H9 (cell line): ENCODE results near the gene FBXL7. TPM values are rescaled to one million over a fixed set of nuclear protein-coding genes. Genes with fewer than 3 reads are reported as not detected.

ENCODE experiments used
- DNase-seq: peaks from one replicate; pipeline ENCODE4 v3.0.0-alpha.2; 2017
- H2AFZ ChIP-seq: one replicate; pipeline ENCODE4 v1.6.1; 2013; ENCODE audit warnings: mild to moderate bottlenecking, low read length, control low read depth, moderate library complexity
- H2AK5ac ChIP-seq: 2 replicates; pipeline ENCODE4 v1.6.1; 2013; ENCODE audit warnings: low read length, control low read depth, mixed read lengths; ENCODE audit not compliant: insufficient read length
- H2BK120ac ChIP-seq: one replicate; pipeline ENCODE4 v1.6.1; 2013; ENCODE audit warnings: low read depth, mild to moderate bottlenecking, low read length, control low read depth, inconsistent platforms; ENCODE audit not compliant: poor library complexity, severe bottlenecking
- H2BK12ac ChIP-seq: 2 replicates; pipeline ENCODE4 v1.6.1; 2013; ENCODE audit warnings: low read length, control low read depth, mixed read lengths, low read depth; ENCODE audit not compliant: insufficient read length
- H2BK15ac ChIP-seq: 2 replicates; pipeline ENCODE4 v1.6.1; 2013; ENCODE audit warnings: low read depth, low read length, control low read depth
- H2BK20ac ChIP-seq: one replicate; pipeline ENCODE4 v1.6.1; 2013; ENCODE audit warnings: low read depth, mild to moderate bottlenecking, low read length, control low read depth, inconsistent platforms; ENCODE audit not compliant: poor library complexity, severe bottlenecking
- H2BK5ac ChIP-seq: 2 replicates; pipeline ENCODE4 v1.6.1; 2013; ENCODE audit warnings: low read length, control low read depth, mixed read lengths; ENCODE audit not compliant: insufficient read length
- H3K14ac ChIP-seq: 2 replicates; pipeline ENCODE4 v1.6.1; 2013; ENCODE audit warnings: low read length, control low read depth; ENCODE audit not compliant: insufficient read depth
- H3K18ac ChIP-seq: 2 replicates; pipeline ENCODE4 v1.6.1; 2013; ENCODE audit warnings: low read depth, mild to moderate bottlenecking, mixed read lengths, low read length, control low read depth; ENCODE audit not compliant: insufficient read length
- H3K23ac ChIP-seq: 2 replicates; pipeline ENCODE4 v1.6.1; 2013; ENCODE audit warnings: low read length, control low read depth, mixed read lengths, low read depth; ENCODE audit not compliant: insufficient read length
- H3K23me2 ChIP-seq: 2 replicates; pipeline ENCODE4 v1.6.1; 2013; ENCODE audit warnings: low read depth, mild to moderate bottlenecking, mixed read lengths, low read length, control low read depth; ENCODE audit not compliant: insufficient read length, poor library complexity, severe bottlenecking
- H3K27ac ChIP-seq: 2 replicates; pipeline ENCODE4 v1.5.1; 2013; ENCODE audit warnings: low read length, control low read depth, mixed read lengths, low read depth; ENCODE audit not compliant: insufficient read length
- H3K27me3 ChIP-seq: 2 replicates; pipeline ENCODE4 v1.6.1; 2013; ENCODE audit warnings: low read length, control low read depth, inconsistent platforms; ENCODE audit not compliant: insufficient read depth
- H3K4ac ChIP-seq: 2 replicates; pipeline ENCODE4 v1.6.1; 2013; ENCODE audit warnings: low read depth, mild to moderate bottlenecking, control low read depth, inconsistent platforms, low read length, moderate library complexity
- H3K4me1 ChIP-seq: 2 replicates; pipeline ENCODE4 v1.6.1; 2013; ENCODE audit warnings: low read length, control low read depth, inconsistent platforms; ENCODE audit not compliant: insufficient read depth
- H3K4me2 ChIP-seq: 2 replicates; pipeline ENCODE4 v1.6.1; 2013; ENCODE audit warnings: low read length, control low read depth, mixed read lengths; ENCODE audit not compliant: insufficient read length, insufficient read depth
- H3K56ac ChIP-seq: 2 replicates; pipeline ENCODE4 v1.6.1; 2013; ENCODE audit warnings: low read depth, mild to moderate bottlenecking, mixed read lengths, low read length, control low read depth; ENCODE audit not compliant: insufficient read length
- H3K79me1 ChIP-seq: 2 replicates; pipeline ENCODE4 v1.6.1; 2013; ENCODE audit warnings: low read depth, mild to moderate bottlenecking, moderate library complexity, low read length, control low read depth, inconsistent platforms; ENCODE audit not compliant: insufficient read depth, poor library complexity, severe bottlenecking
- H3K79me2 ChIP-seq: 2 replicates; pipeline ENCODE4 v1.6.1; 2013; ENCODE audit warnings: low read length, control low read depth, inconsistent platforms; ENCODE audit not compliant: insufficient read depth
- H3K9ac ChIP-seq: 2 replicates; pipeline ENCODE4 v1.6.1; 2013; ENCODE audit warnings: low read length, control low read depth, mixed read lengths; ENCODE audit not compliant: insufficient read length; ENCODE audit errors: extremely low read depth
- H3K9me3 ChIP-seq: one replicate; pipeline ENCODE4 v1.6.1; 2013; ENCODE audit warnings: low read depth, low read length, inconsistent platforms; ENCODE audit not compliant: control insufficient read depth
- H3T11ph ChIP-seq: one replicate; pipeline ENCODE4 v1.6.1; 2013; ENCODE audit warnings: mild to moderate bottlenecking, low read length, control low read depth, inconsistent platforms
- H4K20me1 ChIP-seq: one replicate; pipeline ENCODE4 v1.6.1; 2013; ENCODE audit not compliant: control insufficient read depth, insufficient read length, insufficient read depth
- H4K5ac ChIP-seq: 2 replicates; pipeline ENCODE4 v1.6.1; 2013; ENCODE audit warnings: low read depth, mild to moderate bottlenecking, mixed read lengths, low read length, control low read depth; ENCODE audit not compliant: insufficient read length
- H4K8ac ChIP-seq: replicated peaks from 2 replicates; pipeline ENCODE4 v1.6.1; 2013; ENCODE audit warnings: low read length, control low read depth, mixed read lengths, low read depth; ENCODE audit not compliant: insufficient read length
- H4K91ac ChIP-seq: 2 replicates; pipeline ENCODE4 v1.6.1; 2013; ENCODE audit warnings: low read depth, mild to moderate bottlenecking, moderate library complexity, mixed read lengths, low read length, control low read depth; ENCODE audit not compliant: insufficient read length
- H3K27ac Mint-ChIP-seq, 3 experiments: 2 replicates in 2 of 3; 3 replicates in 1 of 3; pipeline ENCODE4 v1.8.0; 2020 to 2021; ENCODE audit warnings: mixed read lengths in 3 of 3, mild to moderate bottlenecking in 1 of 3, moderate library complexity in 1 of 3
- H3K27me3 Mint-ChIP-seq: 2 replicates; pipeline ENCODE4 v1.8.0; 2021; ENCODE audit warnings: low read depth, mild to moderate bottlenecking, moderate library complexity, mixed read lengths
- H3K36me3 Mint-ChIP-seq, 3 experiments: 2 replicates in 2 of 3; 3 replicates in 1 of 3; pipeline ENCODE4 v1.8.0; 2020 to 2021; ENCODE audit warnings: low read depth in 3 of 3, mixed read lengths in 3 of 3; ENCODE audit not compliant: insufficient read depth in 1 of 3
- H3K4me1 Mint-ChIP-seq, 2 experiments: 2 replicates each; pipeline ENCODE4 v1.8.0; 2020; ENCODE audit warnings: mixed read lengths in 2 of 2
- H3K4me3 Mint-ChIP-seq, 2 experiments: 2 replicates in 1 of 2; 3 replicates in 1 of 2; pipeline ENCODE4 v1.8.0; 2020 to 2021; ENCODE audit warnings: mild to moderate bottlenecking in 2 of 2, mixed read lengths in 2 of 2, moderate library complexity in 1 of 2
- H3K9me3 Mint-ChIP-seq, 2 experiments: 2 replicates in 1 of 2; 3 replicates in 1 of 2; pipeline ENCODE4 v1.8.0; 2020; ENCODE audit warnings: mild to moderate bottlenecking in 2 of 2, mixed read lengths in 2 of 2, moderate library complexity in 1 of 2
- WGBS: extraction: QIAGEN DNeasy Blood & Tissue Kit; methylation state at CpG from one replicate; pipeline ENCODE4 v1.1.7; 2013; ENCODE audit warnings: missing lambda C conversion rate, low lambda C conversion rate, mixed read lengths; ENCODE audit not compliant: insufficient read length; ENCODE audit errors: extremely low coverage; 5-methylcytosine and 5-hydroxymethylcytosine counted together
- total RNA-seq: library from RNA; stranded (reverse); gene quantifications from 2 replicates; pipeline ENCODE4 v1.2.1, GENCODE V29; 2021
- TF ChIP-seq, protein P1 (sequence below): fragments of 200-600 bp; sonication (generic); conservative IDR thresholded peaks from 3 replicates; pipeline ENCODE4 v1.8.0; 2021; ENCODE audit warnings: antibody characterized with exemption, mild to moderate bottlenecking

The FBXL7 gene
- total RNA-seq, 1 experiment from 2014 or later = 14.6 TPM

DNA sequence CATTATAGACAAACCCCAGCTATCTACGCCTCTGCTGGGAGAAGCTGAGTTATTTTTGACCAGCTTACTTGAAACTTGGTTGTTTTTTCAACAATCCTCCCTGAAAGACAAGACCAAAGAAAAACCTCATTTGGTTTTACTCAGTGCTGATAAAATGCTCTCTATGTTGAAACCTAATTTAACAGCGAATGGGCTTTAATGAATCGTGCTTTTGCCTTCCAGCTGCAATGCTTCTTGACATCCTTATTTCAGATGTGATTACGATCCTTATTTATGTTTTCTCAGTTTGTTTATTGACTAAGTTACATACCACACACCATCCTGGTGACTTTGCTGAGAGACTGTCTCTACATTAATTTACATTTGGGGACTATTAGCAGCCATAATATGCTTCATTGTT, 179.2 kb downstream of the FBXL7 start:
- no peaks in the 10 kb centered on the region; the same call in 1 of the 2 replicates for H3K27me3 Mint-ChIP-seq

More for the DNA sequence above, 179.2 kb downstream of the FBXL7 start:
- no peak overlapping the region for H2BK12ac ChIP-seq
- no peak overlapping the region for H4K91ac ChIP-seq
- H3K23ac ChIP-seq = no peak overlapping the region
- H3K27ac ChIP-seq = no peak overlapping the region
- no peaks in the 10 kb centered on the region for H4K20me1 ChIP-seq
- TF ChIP-seq, protein P1, sequence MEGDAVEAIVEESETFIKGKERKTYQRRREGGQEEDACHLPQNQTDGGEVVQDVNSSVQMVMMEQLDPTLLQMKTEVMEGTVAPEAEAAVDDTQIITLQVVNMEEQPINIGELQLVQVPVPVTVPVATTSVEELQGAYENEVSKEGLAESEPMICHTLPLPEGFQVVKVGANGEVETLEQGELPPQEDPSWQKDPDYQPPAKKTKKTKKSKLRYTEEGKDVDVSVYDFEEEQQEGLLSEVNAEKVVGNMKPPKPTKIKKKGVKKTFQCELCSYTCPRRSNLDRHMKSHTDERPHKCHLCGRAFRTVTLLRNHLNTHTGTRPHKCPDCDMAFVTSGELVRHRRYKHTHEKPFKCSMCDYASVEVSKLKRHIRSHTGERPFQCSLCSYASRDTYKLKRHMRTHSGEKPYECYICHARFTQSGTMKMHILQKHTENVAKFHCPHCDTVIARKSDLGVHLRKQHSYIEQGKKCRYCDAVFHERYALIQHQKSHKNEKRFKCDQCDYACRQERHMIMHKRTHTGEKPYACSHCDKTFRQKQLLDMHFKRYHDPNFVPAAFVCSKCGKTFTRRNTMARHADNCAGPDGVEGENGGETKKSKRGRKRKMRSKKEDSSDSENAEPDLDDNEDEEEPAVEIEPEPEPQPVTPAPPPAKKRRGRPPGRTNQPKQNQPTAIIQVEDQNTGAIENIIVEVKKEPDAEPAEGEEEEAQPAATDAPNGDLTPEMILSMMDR = no peak
- H3K9me3 ChIP-seq = no peaks in the 10 kb centered on the region
- Mint-ChIP-seq H3K4me1 (peaks cover 24 to 34% of the 10 kb centered on the region in 2 experiments), H3K36me3 (peaks cover 0 to 2% (median 0%) of the 10 kb centered on the region in 3 experiments; a peak in 2 of 7 replicates), H3K27ac (no peak overlapping the region), H3K4me3 (no peak overlapping the region), H3K9me3 (no peaks in the 10 kb centered on the region)
- H3T11ph ChIP-seq = no peak overlapping the region
- H3K27me3 ChIP-seq = no peaks in the 10 kb centered on the region
- H2BK15ac ChIP-seq = no peak overlapping the region
- H2BK120ac ChIP-seq = no peak overlapping the region
- no peak overlapping the region for H3K4me2 ChIP-seq
- H3K4ac ChIP-seq = no peak overlapping the region
- no peak overlapping the region for H3K14ac ChIP-seq
- H3K23me2 ChIP-seq = no peaks in the 10 kb centered on the region
- no peak overlapping the region for H2BK5ac ChIP-seq
- DNase-seq = no peak
- H4K5ac ChIP-seq = no peak overlapping the region
- WGBS = no CpG with 5 or more reads among the region's 4 CpGs
- no peaks in the 10 kb centered on the region for H3K4me1 ChIP-seq
- H3K18ac ChIP-seq = no peak overlapping the region
- no peaks in the 10 kb centered on the region; the same call in 1 of the 2 replicates for H3K79me2 ChIP-seq
- no peaks in the 10 kb centered on the region for H3K79me1 ChIP-seq
- H2AK5ac ChIP-seq = no peak overlapping the region
- H2AFZ ChIP-seq = no peak overlapping the region
- H4K8ac ChIP-seq = no peak overlapping the region
- H2BK20ac ChIP-seq = no peak overlapping the region
- no peak overlapping the region for H3K56ac ChIP-seq
- H3K9ac ChIP-seq = no peak overlapping the region
